GM19099 (cell line): ENCODE results near the gene CCL22.

Experiments used
- POLR2A ChIP-seq: IDR thresholded peaks from 3 replicates; pipeline ENCODE4 v1.6.1; 2011; ENCODE audit warnings: low read depth; ENCODE audit not compliant: insufficient read length; ENCODE audit errors: extremely low read depth

CCL22 gene

DNA sequence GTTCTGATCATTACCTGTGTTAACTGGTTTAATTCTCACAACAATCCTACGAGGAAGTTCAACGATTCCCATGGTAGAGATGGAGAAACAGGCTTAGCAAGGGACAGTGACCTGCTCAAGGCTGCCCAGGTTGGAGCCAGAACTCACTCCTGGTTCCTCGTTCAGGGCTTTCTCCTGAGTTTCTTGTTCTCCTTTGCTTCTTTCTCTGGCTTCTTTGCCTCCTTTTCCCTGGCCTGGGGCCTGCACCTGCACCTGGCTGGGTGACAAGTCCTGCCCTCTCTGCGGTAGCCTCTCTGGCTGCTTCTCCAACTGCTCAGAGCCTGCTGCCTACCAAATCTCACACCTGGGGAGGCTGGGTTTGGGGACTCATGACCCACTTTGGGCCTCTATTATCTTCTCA, 2.8 kb downstream of the CCL22 start:
- TF ChIP-seq POLR2A = peak; percentile 18

DNA sequence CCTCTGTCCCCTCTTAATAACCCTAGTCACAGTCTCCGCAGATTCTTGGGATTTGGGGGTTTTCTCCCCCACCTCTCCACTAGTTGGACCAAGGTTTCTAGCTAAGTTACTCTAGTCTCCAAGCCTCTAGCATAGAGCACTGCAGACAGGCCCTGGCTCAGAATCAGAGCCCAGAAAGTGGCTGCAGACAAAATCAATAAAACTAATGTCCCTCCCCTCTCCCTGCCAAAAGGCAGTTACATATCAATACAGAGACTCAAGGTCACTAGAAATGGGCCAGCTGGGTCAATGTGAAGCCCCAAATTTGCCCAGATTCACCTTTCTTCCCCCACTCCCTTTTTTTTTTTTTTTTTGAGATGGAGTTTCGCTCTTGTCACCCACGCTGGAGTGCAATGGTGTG, 5.6 kb downstream of the CCL22 start:
- no peak for TF ChIP-seq POLR2A

DNA sequence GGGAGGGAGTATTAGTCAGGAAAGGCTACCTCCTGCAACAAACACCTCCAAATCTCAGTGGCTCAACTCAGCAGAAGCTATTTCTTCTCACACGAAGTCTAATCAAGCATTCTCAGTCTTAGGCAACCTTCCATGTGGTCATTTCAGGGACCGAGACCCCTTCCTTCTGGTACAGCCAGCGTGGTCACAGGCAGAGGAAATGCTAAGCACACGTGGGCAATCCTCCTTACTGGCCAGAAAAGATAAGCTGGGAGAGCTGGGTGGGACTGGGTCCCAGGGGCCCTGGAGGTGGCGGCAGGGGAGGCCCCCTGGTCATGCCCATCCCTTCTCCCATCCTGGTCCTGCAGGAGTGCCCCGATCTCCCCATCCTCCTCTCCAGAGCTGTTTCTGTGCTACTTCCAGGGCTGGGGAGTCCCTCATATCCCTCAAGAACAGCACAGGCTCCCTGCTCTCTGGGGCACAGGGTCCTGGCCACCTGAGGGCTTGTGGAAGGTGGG, 8.0 kb downstream of the CCL22 start:
- no peak for TF ChIP-seq POLR2A

DNA sequence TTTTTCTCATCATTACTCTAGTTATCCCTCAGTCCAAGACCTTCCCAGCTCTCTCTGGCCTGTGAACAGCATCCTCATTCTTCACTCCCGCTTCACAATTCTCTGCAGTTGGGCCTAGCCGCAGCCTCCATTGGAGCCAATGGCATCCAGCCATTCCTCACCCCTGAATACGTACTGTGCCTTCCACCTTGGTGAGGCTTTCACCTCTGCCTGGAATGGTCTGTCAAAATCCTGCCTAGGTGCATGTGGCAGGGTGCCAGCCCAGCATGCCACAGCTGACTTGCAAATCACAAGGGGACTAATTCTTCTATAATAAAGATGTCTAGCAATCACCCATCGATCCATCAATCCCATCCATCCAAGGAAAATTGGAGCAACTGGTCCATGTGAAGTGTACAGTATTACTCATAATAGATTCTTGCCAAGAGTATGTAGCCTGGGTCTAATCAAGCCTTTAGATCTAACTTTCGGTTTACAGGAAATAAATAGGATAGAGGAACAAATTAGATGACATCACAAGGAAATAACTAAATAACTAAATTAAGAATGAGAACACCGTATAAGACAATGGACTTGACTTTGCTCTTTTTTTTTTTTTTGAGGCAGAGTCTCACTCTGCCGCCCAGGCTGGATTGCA, 8.7 kb downstream of the CCL22 start:
- no peak for TF ChIP-seq POLR2A

DNA sequence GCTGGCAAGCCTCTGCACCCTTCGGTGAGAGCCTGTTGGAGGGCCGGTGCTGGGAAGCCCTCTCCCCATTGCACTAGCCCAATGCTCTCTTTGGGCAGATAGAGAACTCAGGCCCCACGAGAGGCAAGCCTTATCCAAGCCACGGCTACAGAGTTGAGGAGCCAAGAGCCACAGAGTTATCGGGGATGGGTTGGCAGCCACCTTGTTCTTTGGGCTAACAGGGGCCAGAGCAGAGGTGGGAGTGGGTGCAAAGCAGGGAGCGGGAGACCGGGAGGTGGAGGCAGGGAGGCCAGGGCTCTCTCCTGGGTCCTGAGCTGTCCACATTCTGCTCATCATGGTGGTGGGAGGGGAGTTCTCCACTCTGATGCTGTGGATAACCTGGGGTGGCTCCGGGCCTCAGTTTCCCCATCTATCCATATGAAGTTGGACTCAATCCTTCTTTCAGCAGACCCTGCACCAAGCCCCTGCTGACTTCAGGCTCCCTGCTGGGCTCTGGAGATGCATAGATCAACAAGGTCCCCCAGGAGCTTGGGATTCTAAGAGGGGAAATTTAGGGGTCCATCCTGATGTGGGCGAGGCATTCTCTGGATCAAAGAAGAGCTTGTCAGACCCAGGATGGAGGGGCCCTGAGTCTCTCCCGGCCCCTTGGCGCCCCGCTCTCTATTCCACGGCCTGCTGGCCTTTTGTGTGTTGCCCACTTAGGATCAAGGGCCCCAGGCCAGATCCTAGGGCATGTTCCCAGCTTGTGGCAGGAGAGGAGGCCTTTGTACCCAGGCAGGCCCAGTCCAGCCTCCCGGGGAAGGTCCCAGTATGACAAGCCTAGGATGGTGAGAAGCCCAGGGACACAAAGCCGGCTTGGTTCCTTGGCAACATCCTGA, 13.2 kb downstream of the CCL22 start:
- no peak for TF ChIP-seq POLR2A

DNA sequence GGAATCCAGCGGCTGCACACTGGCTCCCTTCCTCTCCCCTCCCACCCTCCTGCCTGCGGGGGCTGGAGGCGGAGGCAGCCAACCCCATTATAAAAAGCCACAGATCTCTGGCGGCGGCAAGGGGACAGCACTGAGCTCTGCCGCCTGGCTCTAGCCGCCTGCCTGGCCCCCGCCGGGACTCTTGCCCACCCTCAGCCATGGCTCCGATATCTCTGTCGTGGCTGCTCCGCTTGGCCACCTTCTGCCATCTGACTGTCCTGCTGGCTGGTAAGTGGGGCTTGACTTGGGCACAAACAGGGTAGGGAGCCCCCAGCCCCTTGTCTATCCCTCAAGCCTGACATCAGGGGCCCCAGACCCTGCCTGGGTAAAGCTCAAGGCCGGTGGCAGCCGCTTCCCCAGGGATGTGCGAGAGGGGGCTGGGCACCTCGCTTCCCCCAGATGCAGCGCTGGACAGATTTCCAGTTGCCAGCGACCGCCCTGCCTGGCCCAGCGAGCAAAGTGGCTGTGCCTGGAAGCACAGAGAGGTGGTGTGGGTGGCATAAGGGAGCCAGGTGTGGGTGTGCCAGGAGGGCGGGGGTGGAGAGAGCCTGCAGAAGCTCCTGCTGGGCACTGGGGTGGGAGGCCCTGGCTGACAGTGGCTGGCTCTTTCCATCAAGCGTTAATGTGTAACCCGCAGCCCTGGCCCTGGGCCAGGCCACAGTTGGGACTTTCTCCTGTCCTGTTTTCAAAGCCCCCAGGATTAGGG, 14.0 kb downstream of the CCL22 start, which contains the start of gene CX3CL1:
Gene CX3CL1, plus strand, starts transcription at position 119 of the 745 bp plus-strand sequence. Its CDS starts 79 bp downstream, at position 198.
- no peak for TF ChIP-seq POLR2A

DNA sequence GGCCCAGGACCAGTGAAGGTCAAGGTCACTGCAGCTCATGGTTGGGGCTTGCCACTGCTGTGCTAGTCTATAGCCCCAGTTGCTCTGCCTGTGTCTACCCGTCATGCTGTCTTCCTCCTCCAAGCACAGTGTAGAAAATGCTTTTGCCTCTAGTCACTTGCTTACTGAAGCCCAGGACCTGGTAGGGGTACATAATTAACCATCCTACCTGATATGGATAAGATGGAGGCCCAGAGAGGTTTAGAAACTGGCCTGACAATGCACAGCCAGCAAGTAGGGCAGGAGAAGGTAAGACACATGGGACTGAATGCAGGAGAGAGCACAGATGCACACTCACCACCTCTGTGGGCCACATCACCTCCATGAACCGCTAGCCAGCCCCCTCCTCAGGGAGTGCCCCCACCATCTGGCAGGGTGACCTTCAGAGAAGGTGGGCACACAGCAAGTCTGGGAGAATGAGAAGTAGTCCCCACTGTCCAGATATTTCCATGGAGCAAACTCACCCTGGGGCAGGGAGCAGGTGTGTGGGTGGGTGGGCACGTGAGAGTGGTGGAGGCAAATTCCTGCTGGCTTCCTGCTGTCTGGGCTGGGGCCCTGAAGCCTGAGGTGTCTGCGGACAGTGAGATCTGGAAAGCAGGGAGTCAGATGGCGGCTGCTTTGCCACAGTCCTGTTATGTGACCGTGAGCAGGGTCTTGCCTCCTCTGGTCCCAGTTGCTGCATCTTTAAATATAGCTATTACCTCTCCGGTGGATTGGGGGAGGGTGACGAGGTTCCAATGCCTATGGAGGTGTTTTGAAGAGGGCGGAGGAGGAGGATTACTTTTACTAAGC, 14.7 kb downstream of the CCL22 start:
- no peak for TF ChIP-seq POLR2A

DNA sequence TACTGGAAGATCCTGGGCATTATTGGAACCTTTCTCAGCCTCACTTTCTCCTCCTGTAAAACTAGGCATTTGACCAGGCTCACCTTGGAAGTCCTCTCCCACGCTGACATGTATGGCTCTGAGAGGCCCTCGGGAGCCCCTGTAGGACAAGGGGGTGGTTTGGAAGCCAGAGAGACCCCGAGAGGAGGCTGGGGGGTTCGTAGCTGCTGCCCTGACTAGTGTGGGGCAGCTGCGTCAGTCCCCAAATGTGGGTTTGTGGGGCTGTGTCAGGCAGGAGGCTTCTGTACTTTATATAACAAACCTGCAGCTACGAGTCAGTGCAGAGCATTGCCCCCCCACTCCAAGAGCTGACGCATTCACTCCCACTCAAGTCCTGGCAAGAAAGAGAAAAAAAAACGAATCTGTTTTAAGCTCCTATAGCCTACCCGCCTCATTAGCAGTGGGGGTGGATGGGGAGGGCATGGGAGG, 15.5 kb downstream of the CCL22 start:
- no peak for TF ChIP-seq POLR2A

DNA sequence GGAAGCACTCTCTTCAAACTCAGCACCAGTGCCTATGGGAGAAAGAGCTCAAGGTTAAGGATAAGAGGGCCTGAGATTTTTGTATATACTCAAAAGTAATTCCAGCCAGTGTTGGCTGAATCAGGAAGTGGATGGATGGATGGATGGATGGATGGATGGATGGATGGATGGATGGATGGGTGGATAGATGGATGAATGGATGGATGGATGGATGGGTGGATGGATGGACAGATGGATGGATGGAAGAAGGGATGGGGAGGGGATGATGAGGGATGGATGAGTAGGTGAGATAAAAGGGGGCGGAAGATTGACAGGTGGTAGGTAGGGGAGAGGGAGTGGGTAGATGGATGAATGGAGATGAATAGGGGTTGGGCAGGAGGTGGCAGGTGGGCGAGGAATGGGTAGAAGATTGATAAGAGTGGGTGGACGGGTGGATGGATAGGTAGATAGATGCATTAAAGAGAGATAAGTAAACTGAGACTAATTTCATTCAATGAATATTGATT, 17.8 kb downstream of the CCL22 start:
- no peak for TF ChIP-seq POLR2A

DNA sequence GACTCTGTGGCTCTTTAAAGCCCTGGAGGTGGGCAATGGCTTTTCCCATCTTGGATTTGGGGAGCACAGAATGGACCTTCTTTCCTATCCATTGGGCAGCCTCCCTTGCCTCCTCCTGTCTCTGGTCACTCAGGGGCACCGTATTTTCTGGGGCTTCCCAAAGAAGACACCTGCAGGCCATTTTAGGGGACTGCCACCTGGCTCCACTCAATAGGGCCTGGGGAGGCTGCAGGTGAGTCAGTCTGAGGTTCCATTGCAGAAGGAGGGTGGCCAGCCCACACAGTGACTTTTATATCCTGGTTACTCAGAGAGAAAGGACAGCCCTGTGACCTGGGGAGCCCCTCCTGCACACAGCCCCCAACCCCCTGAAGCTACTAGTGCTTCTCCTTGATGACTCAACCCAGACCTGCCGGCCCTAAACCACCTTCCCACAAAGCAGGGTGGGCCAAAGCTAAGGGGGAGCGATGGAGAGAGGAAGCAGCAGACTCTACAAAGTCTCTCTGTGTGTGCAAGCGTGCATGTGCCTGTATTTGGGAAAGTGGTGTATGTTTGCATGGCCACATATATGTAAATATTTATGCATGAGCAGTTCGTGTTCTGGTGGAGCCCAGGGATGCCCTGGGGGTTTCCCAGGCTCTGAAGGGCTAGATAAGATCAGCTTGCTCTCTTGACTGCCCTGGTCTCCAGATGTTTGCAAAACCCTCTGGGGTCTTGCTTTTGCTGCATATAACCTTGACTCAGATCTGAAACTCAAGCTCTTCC, 18.7 kb downstream of the CCL22 start:
- TF ChIP-seq POLR2A = no peak

DNA sequence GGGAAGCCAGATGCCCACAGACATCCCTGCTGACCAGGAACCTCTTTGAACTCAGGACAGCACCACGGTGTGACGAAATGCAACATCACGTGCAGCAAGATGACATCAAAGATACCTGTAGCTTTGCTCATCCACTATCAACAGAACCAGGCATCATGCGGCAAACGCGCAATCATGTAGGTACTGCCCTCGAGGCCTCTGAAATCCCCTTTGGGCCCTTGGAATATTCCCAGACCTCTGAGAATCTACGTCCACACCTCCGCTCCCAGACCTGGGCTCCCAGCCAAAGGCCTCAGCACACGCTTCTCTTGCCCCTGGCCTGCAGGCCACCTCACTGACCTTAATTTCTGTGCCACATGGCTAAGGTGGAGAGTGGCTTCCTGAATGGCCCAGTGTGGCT, 21.0 kb downstream of the CCL22 start:
- no peak for TF ChIP-seq POLR2A

DNA sequence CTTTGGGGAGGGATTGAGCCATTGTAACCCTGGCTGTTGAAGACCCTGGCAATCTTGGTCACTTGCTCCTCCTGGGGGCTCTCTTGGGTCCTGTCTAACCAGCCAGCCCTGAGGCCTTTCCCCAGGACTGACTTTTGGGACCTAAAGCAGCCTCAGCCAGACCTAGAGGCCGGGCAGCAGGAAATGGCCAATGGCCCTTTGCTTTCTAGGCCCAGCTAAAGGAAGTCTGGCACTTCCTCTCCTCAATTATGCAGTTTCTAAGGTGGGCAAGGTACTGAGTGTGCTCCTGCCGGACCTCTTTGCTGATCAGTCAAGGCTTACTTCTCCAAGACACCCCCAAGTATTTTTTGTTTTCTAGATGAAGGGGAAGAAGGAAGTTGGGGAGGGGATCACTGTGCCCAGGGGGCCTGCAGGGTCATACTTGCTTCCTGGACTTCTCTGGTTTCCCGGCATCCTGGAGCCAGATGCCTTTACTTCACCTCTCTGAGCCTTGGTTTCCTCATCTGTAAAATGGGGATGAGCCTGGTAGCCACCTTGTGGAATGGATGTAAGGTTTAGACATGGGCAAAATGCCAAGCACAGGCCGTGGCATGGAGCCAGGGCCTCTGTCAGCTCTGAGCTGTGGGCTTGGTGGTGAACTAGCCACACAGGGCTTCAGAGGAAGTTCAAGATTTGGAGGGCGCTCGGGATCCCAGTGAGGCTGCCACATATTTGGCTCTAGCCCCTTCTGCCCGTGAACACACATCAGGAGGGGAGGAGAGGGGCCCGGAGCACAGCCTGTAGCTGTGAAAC, 22.3 kb downstream of the CCL22 start:
- TF ChIP-seq POLR2A = no peak
